GM23338 (cell line): Measurements from ENCODE around the gene KIF6. TPM values are rescaled to one million over a fixed set of nuclear protein-coding genes. Genes with fewer than 3 reads are reported as not detected.

Source experiments
- ATAC-seq: fragments of 200-7000 bp; cut with Tn5 transposase; 3 replicates; pipeline ENCODE4 v1.9.1; 2020
- DNase-seq: peaks from one replicate; pipeline ENCODE4 v3.0.0-alpha.2; 2015; ENCODE audit warnings: low spot score
- H2AFZ ChIP-seq: fragments of 200-600 bp; sonication (generic); 2 replicates; pipeline ENCODE4 v1.8.0; 2016; ENCODE audit warnings: antibody characterized with exemption, mild to moderate bottlenecking, moderate library complexity
- H3F3A ChIP-seq: fragments of 200-600 bp; sonication (generic); replicated peaks from 2 replicates; pipeline ENCODE4 v1.8.0; 2017; ENCODE audit warnings: antibody characterized with exemption, mixed run types, low read depth
- H3K27ac ChIP-seq: fragments of 200-600 bp; sonication (generic); 2 replicates; pipeline ENCODE4 v1.6.1; 2016; ENCODE audit warnings: low read depth
- H3K27me3 ChIP-seq: fragments of 200-600 bp; sonication (generic); 2 replicates; pipeline ENCODE4 v1.8.0; 2016; ENCODE audit warnings: mild to moderate bottlenecking, mixed run types, moderate library complexity; ENCODE audit not compliant: insufficient read depth
- H3K36me3 ChIP-seq: fragments of 200-600 bp; sonication (generic); 2 replicates; pipeline ENCODE4 v1.8.0; 2016; ENCODE audit warnings: mild to moderate bottlenecking; ENCODE audit not compliant: insufficient read depth
- H3K4me1 ChIP-seq: fragments of 200-600 bp; sonication (generic); 2 replicates; pipeline ENCODE4 v1.8.0; 2016; ENCODE audit warnings: mild to moderate bottlenecking, moderate library complexity; ENCODE audit not compliant: insufficient read depth
- H3K4me2 ChIP-seq: fragments of 200-600 bp; sonication (generic); 2 replicates; pipeline ENCODE4 v1.7.1; 2017; ENCODE audit warnings: mixed run types
- H3K4me3 ChIP-seq: fragments of 200-600 bp; sonication (generic); 2 replicates; pipeline ENCODE4 v1.6.1; 2016; ENCODE audit warnings: mixed run types
- H3K79me2 ChIP-seq: fragments of 200-600 bp; sonication (generic); replicated peaks from 2 replicates; pipeline ENCODE4 v1.8.0; 2017; ENCODE audit warnings: mild to moderate bottlenecking; ENCODE audit not compliant: insufficient read depth
- H3K9me2 ChIP-seq: fragments of 200-600 bp; sonication (generic); 2 replicates; pipeline ENCODE4 v1.8.0; 2017; ENCODE audit not compliant: insufficient read depth
- H4K20me1 ChIP-seq: fragments of 200-600 bp; sonication (generic); replicated peaks from 2 replicates; pipeline ENCODE4 v1.8.0; 2017; ENCODE audit warnings: mild to moderate bottlenecking; ENCODE audit not compliant: insufficient read depth
- H3K27ac Mint-ChIP-seq: 2 replicates; pipeline ENCODE4 v1.8.0; 2020; ENCODE audit warnings: inconsistent platforms, mild to moderate bottlenecking, moderate library complexity, mixed read lengths
- H3K27me3 Mint-ChIP-seq: 3 replicates; pipeline ENCODE4 v1.8.0; 2022; ENCODE audit warnings: low read depth, mild to moderate bottlenecking, moderate library complexity, mixed read lengths, inconsistent platforms; ENCODE audit not compliant: insufficient read depth, poor library complexity
- H3K36me3 Mint-ChIP-seq: 3 replicates; pipeline ENCODE4 v1.8.0; 2021; ENCODE audit warnings: low read depth, mild to moderate bottlenecking, inconsistent platforms, moderate library complexity, mixed read lengths
- H3K4me1 Mint-ChIP-seq: 3 replicates; pipeline ENCODE4 v1.8.0; 2020; ENCODE audit warnings: mild to moderate bottlenecking, inconsistent platforms, mixed read lengths
- H3K4me3 Mint-ChIP-seq: 3 replicates; pipeline ENCODE4 v1.8.0; 2021; ENCODE audit warnings: moderate library complexity, mild to moderate bottlenecking, inconsistent platforms, mixed read lengths
- H3K9me3 Mint-ChIP-seq: 3 replicates; pipeline ENCODE4 v1.8.0; 2020; ENCODE audit warnings: moderate library complexity, mild to moderate bottlenecking, inconsistent platforms, mixed read lengths
- EZH2phosphoT487 ChIP-seq: fragments of 200-600 bp; sonication (generic); IDR thresholded peaks from one replicate; pipeline ENCODE4 v1.8.1; 2018; ENCODE audit warnings: antibody characterized with exemption; ENCODE audit not compliant: unreplicated experiment
- NANOG ChIP-seq: IDR thresholded peaks from 2 replicates; pipeline ENCODE4 v1.6.1; 2016; ENCODE audit warnings: antibody characterized with exemption, borderline replicate concordance
- POLR2AphosphoS5 ChIP-seq: IDR thresholded peaks from 2 replicates; pipeline ENCODE4 v1.6.1; 2016; ENCODE audit warnings: antibody characterized with exemption, low read depth
- ZNF331 ChIP-seq: fragments of 250-450 bp; sonication (Bioruptor Pico); IDR thresholded peaks from 2 replicates; pipeline ENCODE4 v1.5.0; 2020; ENCODE audit warnings: low read depth, mild to moderate bottlenecking, moderate library complexity
- polyA plus RNA-seq: library from polyadenylated mRNA; unstranded; fragments of >200 nt; fragmentation: Nextera tagmentation; extraction: Ambion mirVana; gene quantifications from 2 replicates; pipeline ENCODE4 v1.2.1, GENCODE V29; 2016
- total RNA-seq: library from RNA; depleted of rRNA; stranded (reverse); fragments of >200 nt; shearing (Covaris generic); gene quantifications from 2 replicates; pipeline ENCODE4 v1.2.3, GENCODE V29; 2014
- TF ChIP-seq, protein P1 (sequence below): IDR thresholded peaks from 2 replicates; pipeline ENCODE4 v1.6.1; 2016; ENCODE audit warnings: antibody characterized with exemption
- TF ChIP-seq, protein P2 (sequence below): fragments of 250-450 bp; sonication (Bioruptor Pico); IDR thresholded peaks from 2 replicates; pipeline ENCODE4 v1.5.0; 2020; ENCODE audit warnings: mild to moderate bottlenecking, moderate library complexity

KIF6 gene
- total and polyA plus RNA-seq, 2 experiments from 2014 or later: 0.87 to 1.7 TPM

DNA sequence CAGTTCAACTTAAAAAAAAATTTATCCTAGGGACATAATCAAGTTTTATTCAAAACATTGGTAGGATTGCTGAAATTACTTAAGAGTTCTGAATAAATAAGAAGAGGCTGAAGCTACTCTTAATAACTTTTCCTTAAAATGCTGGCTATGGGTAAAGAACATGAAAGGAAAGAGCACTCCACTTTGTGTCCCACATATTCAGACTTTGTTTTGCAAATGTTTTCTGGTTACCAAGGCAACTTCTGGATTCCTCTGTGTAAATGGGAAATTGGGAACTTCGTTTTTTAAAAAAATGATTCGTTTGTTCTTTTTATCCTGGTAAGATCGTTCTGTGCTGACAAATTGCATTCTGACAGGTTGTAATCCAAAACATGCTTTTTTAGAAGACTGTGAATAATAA is 115.0 kb downstream of the KIF6 start (continued):
- TF ChIP-seq, protein P1, sequence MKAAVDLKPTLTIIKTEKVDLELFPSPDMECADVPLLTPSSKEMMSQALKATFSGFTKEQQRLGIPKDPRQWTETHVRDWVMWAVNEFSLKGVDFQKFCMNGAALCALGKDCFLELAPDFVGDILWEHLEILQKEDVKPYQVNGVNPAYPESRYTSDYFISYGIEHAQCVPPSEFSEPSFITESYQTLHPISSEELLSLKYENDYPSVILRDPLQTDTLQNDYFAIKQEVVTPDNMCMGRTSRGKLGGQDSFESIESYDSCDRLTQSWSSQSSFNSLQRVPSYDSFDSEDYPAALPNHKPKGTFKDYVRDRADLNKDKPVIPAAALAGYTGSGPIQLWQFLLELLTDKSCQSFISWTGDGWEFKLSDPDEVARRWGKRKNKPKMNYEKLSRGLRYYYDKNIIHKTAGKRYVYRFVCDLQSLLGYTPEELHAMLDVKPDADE: no peak
- TF ChIP-seq ZNF331 (no peak), POLR2AphosphoS5 (no peak), EZH2phosphoT487 (no peak)
- TF ChIP-seq, protein P2, sequence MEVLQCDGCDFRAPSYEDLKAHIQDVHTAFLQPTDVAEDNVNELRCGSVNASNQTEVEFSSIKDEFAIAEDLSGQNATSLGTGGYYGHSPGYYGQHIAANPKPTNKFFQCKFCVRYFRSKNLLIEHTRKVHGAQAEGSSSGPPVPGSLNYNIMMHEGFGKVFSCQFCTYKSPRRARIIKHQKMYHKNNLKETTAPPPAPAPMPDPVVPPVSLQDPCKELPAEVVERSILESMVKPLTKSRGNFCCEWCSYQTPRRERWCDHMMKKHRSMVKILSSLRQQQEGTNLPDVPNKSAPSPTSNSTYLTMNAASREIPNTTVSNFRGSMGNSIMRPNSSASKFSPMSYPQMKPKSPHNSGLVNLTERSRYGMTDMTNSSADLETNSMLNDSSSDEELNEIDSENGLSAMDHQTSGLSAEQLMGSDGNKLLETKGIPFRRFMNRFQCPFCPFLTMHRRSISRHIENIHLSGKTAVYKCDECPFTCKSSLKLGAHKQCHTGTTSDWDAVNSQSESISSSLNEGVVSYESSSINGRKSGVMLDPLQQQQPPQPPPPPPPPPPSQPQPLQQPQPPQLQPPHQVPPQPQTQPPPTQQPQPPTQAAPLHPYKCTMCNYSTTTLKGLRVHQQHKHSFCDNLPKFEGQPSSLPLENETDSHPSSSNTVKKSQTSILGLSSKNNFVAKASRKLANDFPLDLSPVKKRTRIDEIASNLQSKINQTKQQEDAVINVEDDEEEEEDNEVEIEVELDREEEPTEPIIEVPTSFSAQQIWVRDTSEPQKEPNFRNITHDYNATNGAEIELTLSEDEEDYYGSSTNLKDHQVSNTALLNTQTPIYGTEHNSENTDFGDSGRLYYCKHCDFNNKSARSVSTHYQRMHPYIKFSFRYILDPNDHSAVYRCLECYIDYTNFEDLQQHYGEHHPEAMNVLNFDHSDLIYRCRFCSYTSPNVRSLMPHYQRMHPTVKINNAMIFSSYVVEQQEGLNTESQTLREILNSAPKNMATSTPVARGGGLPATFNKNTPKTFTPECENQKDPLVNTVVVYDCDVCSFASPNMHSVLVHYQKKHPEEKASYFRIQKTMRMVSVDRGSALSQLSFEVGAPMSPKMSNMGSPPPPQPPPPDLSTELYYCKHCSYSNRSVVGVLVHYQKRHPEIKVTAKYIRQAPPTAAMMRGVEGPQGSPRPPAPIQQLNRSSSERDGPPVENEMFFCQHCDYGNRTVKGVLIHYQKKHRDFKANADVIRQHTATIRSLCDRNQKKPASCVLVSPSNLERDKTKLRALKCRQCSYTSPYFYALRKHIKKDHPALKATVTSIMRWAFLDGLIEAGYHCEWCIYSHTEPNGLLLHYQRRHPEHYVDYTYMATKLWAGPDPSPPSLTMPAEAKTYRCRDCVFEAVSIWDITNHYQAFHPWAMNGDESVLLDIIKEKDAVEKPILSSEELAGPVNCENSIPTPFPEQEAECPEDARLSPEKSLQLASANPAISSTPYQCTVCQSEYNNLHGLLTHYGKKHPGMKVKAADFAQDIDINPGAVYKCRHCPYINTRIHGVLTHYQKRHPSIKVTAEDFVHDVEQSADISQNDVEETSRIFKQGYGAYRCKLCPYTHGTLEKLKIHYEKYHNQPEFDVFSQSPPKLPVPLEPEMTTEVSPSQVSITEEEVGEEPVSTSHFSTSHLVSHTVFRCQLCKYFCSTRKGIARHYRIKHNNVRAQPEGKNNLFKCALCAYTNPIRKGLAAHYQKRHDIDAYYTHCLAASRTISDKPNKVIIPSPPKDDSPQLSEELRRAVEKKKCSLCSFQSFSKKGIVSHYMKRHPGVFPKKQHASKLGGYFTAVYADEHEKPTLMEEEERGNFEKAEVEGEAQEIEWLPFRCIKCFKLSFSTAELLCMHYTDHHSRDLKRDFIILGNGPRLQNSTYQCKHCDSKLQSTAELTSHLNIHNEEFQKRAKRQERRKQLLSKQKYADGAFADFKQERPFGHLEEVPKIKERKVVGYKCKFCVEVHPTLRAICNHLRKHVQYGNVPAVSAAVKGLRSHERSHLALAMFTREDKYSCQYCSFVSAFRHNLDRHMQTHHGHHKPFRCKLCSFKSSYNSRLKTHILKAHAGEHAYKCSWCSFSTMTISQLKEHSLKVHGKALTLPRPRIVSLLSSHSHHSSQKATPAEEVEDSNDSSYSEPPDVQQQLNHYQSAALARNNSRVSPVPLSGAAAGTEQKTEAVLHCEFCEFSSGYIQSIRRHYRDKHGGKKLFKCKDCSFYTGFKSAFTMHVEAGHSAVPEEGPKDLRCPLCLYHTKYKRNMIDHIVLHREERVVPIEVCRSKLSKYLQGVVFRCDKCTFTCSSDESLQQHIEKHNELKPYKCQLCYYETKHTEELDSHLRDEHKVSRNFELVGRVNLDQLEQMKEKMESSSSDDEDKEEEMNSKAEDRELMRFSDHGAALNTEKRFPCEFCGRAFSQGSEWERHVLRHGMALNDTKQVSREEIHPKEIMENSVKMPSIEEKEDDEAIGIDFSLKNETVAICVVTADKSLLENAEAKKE: no peak

DNA sequence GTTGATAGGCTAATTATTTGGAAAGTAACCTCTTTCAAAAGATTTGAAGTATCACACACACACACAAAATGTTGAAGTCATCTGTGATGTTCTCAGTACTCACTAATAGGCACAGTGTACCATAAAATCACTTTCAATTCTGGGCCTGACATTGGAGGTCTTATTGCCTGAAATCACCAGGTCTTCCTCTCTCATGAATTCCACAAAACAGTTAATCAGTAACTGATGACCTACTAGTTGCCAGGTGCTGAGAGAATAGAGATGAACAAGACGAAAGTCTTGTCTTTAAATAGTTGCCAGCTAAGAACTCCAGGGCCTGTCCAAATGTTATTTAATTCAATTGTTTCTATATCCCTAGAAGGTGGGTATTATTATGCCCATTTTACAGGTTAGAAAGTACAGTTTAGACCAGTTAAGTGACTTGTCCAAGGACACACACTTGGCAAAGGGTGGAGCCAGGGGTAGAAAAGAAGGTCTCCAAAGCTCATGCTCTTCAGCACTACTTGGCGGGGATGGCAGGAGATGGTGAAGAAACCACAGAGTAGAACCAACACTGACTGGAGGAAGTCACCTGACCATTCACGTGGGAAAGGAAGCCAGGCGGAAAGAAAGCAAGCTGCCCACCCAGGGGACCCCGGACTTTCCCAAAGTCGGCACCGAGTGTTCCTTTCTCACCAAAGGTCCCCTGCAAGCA is 116.4 kb downstream of the KIF6 start:
- Histone ChIP-seq H2AFZ (no peak overlapping the region), H3K4me3 (no peak overlapping the region), H3K79me2 (no peaks in the 10 kb centered on the region), H3K4me2 (no peak overlapping the region), H4K20me1 (no peaks in the 10 kb centered on the region), H3K27me3 (no peaks in the 10 kb centered on the region), H3F3A (no peaks in the 10 kb centered on the region), H3K36me3 (no peaks in the 10 kb centered on the region), H3K27ac (no peak overlapping the region), H3K4me1 (no peaks in the 10 kb centered on the region; the same call in 1 of the 2 replicates), H3K9me2 (no peaks in the 10 kb centered on the region)
- peaks cover 10% of the 10 kb centered on the region; the same call in 2 of the 3 replicates for H3K4me1 Mint-ChIP-seq
- H3K27me3 Mint-ChIP-seq: no peaks in the 10 kb centered on the region
- DNase-seq (no peak), ATAC-seq (no peak)
- H3K27ac Mint-ChIP-seq: no peak overlapping the region
- no peak overlapping the region for H3K4me3 Mint-ChIP-seq
- H3K9me3 Mint-ChIP-seq: no peaks in the 10 kb centered on the region
- no peaks in the 10 kb centered on the region for H3K36me3 Mint-ChIP-seq
- TF ChIP-seq POLR2AphosphoS5 (no peak), NANOG (no peak), EZH2phosphoT487 (no peak)
- TF ChIP-seq, protein P1: no peak
- TF ChIP-seq, protein P2: no peak
